Upper lobe of left lung (tissue), 4 donors: ENCODE data around the gene C1S.

Experiments used
- CTCF ChIP-seq, 6 experiments: fragments of 450-650 bp in 4 of 6; fragments of 200-600 bp in 2 of 6; sonication (generic) in 2 of 6; IDR thresholded peaks; one replicate each; pipeline ENCODE4 v1.5.1; 2016 to 2019; ENCODE audit warnings: antibody characterized with exemption in 6 of 6
- POLR2A ChIP-seq, 4 donors: fragments of 450-650 bp; IDR thresholded peaks; one replicate each; pipeline ENCODE4 v1.5.1; 2016 to 2017; ENCODE audit warnings: antibody characterized with exemption in 4 of 4, mild to moderate bottlenecking in 2 of 4

- no peak for TF ChIP-seq CTCF (IDR thresholded peaks at IDR 0.05)
- TF ChIP-seq POLR2A (IDR thresholded peaks at IDR 0.05) = no peak
Observed at GRCh38 chr12:7072554-7072953, 12.0 kb downstream of the C1S start.
